ENCODE results near the gene TSSK3.

TSSK3 gene

GRCh38 chr1:32363713-32364112 lies 1.4 kb downstream of the TSSK3 start:
- Histone ChIP-seq H3K79me2 (ENCODE audit: insufficient read depth, low read length) (no peaks in the 10 kb centered on the region), H3K4me3 (ENCODE audit: low read length, poor library complexity, severe bottlenecking) (no peak overlapping the region), H2AFZ (ENCODE audit: low read length) (no peak overlapping the region), H3K36me3 (ENCODE audit: insufficient read depth, low read length) (peaks cover 20% of the 10 kb centered on the region; the same call in 1 of the 2 replicates), H3K4me2 (ENCODE audit: low read depth, low read length, poor library complexity, severe bottlenecking) (no peak overlapping the region), H3K9me2 (replicated peaks; ENCODE audit: low read depth, low read length) (no peaks in the 10 kb centered on the region), H3K9ac (ENCODE audit: low read depth, low read length, poor library complexity, severe bottlenecking) (no peak overlapping the region), H3K9me3 (ENCODE audit: insufficient read depth, low read depth, low read length) (no peaks in the 10 kb centered on the region), H4K20me1 (ENCODE audit: insufficient read depth, low read length, poor library complexity, severe bottlenecking) (no peaks in the 10 kb centered on the region), H3K27me3 (ENCODE audit: insufficient read depth, low read length, poor library complexity, severe bottlenecking) (no peaks in the 10 kb centered on the region), H3K4me1 (ENCODE audit: insufficient read depth, low read length, poor library complexity, severe bottlenecking) (peaks cover 8% of the 10 kb centered on the region), H3F3A (ENCODE audit: low read depth) (no peaks in the 10 kb centered on the region)
- TF ChIP-seq, protein P1, sequence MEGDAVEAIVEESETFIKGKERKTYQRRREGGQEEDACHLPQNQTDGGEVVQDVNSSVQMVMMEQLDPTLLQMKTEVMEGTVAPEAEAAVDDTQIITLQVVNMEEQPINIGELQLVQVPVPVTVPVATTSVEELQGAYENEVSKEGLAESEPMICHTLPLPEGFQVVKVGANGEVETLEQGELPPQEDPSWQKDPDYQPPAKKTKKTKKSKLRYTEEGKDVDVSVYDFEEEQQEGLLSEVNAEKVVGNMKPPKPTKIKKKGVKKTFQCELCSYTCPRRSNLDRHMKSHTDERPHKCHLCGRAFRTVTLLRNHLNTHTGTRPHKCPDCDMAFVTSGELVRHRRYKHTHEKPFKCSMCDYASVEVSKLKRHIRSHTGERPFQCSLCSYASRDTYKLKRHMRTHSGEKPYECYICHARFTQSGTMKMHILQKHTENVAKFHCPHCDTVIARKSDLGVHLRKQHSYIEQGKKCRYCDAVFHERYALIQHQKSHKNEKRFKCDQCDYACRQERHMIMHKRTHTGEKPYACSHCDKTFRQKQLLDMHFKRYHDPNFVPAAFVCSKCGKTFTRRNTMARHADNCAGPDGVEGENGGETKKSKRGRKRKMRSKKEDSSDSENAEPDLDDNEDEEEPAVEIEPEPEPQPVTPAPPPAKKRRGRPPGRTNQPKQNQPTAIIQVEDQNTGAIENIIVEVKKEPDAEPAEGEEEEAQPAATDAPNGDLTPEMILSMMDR (conservative IDR thresholded peaks at IDR 0.05; ENCODE audit: low read length) = no peak
- TF ChIP-seq EZH2phosphoT487 (IDR thresholded peaks at IDR 0.05; ENCODE audit: borderline replicate concordance) = no peak

DNA sequence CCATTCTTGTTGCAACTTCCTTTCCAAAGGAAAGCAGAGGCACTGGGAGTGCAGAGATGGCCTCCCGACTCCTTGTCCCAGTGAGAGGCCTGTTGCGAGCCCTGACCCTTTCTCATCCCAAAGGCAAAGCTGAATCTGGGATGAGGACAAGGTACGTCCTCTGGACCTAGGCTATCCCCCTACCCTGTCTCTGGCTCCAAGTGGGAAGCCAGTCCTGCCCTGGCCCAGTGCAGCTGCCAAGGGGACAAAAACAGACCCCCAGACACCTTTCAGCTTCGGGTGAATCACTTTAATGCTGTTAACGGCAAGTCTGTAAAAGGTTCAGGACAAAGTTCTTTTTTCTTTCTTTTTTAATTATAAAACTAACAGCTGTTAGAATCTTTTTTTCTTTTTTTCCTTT lies 2.5 kb downstream of the TSSK3 start:
- no peaks in the 10 kb centered on the region for H3K79me2 ChIP-seq (ENCODE audit: insufficient read depth, low read length)
- TF ChIP-seq EZH2phosphoT487 (IDR thresholded peaks at IDR 0.05; ENCODE audit: borderline replicate concordance) = no peak
- TF ChIP-seq, protein P1 (conservative IDR thresholded peaks at IDR 0.05; ENCODE audit: low read length) = no peak
- H3K9ac ChIP-seq (ENCODE audit: low read depth, low read length, poor library complexity, severe bottlenecking) = no peak overlapping the region
- no peak overlapping the region for H3K4me2 ChIP-seq (ENCODE audit: low read depth, low read length, poor library complexity, severe bottlenecking)
- H3K27me3 ChIP-seq (ENCODE audit: insufficient read depth, low read length, poor library complexity, severe bottlenecking) = no peaks in the 10 kb centered on the region
- H3K4me1 ChIP-seq (ENCODE audit: insufficient read depth, low read length, poor library complexity, severe bottlenecking) = peaks cover 3% of the 10 kb centered on the region
- no peaks in the 10 kb centered on the region for H3K9me2 ChIP-seq (replicated peaks; ENCODE audit: low read depth, low read length)
- no peaks in the 10 kb centered on the region for H3K9me3 ChIP-seq (ENCODE audit: insufficient read depth, low read depth, low read length)
- peaks cover 20% of the 10 kb centered on the region; the same call in 1 of the 2 replicates for H3K36me3 ChIP-seq (ENCODE audit: insufficient read depth, low read length)
- H2AFZ ChIP-seq (ENCODE audit: low read length) = no peak overlapping the region
- no peaks in the 10 kb centered on the region for H3F3A ChIP-seq (ENCODE audit: low read depth)
- no peak overlapping the region for H3K4me3 ChIP-seq (ENCODE audit: low read length, poor library complexity, severe bottlenecking)
- H4K20me1 ChIP-seq (ENCODE audit: insufficient read depth, low read length, poor library complexity, severe bottlenecking) = no peaks in the 10 kb centered on the region

GRCh38 chr1:32365445-32365844 lies 3.1 kb downstream of the TSSK3 start:
- Histone ChIP-seq H3K27me3 (ENCODE audit: insufficient read depth, low read length, poor library complexity, severe bottlenecking) (no peaks in the 10 kb centered on the region), H3K9ac (ENCODE audit: low read depth, low read length, poor library complexity, severe bottlenecking) (no peak overlapping the region), H3K36me3 (ENCODE audit: insufficient read depth, low read length) (peaks cover 20% of the 10 kb centered on the region; the same call in 1 of the 2 replicates), H2AFZ (ENCODE audit: low read length) (no peak overlapping the region), H3K4me2 (ENCODE audit: low read depth, low read length, poor library complexity, severe bottlenecking) (no peak overlapping the region), H3K79me2 (ENCODE audit: insufficient read depth, low read length) (no peaks in the 10 kb centered on the region), H4K20me1 (ENCODE audit: insufficient read depth, low read length, poor library complexity, severe bottlenecking) (no peaks in the 10 kb centered on the region), H3K4me1 (ENCODE audit: insufficient read depth, low read length, poor library complexity, severe bottlenecking) (no peaks in the 10 kb centered on the region), H3K9me3 (ENCODE audit: insufficient read depth, low read depth, low read length) (no peaks in the 10 kb centered on the region), H3K4me3 (ENCODE audit: low read length, poor library complexity, severe bottlenecking) (no peak overlapping the region), H3K9me2 (replicated peaks; ENCODE audit: low read depth, low read length) (no peaks in the 10 kb centered on the region), H3F3A (ENCODE audit: low read depth) (no peaks in the 10 kb centered on the region)
- TF ChIP-seq, protein P1 (conservative IDR thresholded peaks at IDR 0.05; ENCODE audit: low read length) = no peak
- TF ChIP-seq EZH2phosphoT487 (IDR thresholded peaks at IDR 0.05; ENCODE audit: borderline replicate concordance) = no peak
